Astrocyte of the cerebellum (primary cell): Measurements from ENCODE around the gene CLASP1.
"Not testable (repeated sequence)": the region's sequence is repeated elsewhere in the genome, so short reads cannot be mapped to it uniquely, and the experiment has no call there.

ENCODE experiments used
- DNase-seq: peaks from one replicate; pipeline ENCODE4 v3.0.0-alpha.2; 2011; ENCODE audit warnings: low read depth
- H3K4me3 ChIP-seq: 2 replicates; pipeline ENCODE4 v1.5.1; 2011; ENCODE audit warnings: mild to moderate bottlenecking, low read depth, low read length, moderate library complexity
- in situ Hi-C: cut with HindIII; loops from 2 replicates; pipeline ENCODE4 v1.10.0; 2017; ENCODE audit warnings: low sequenced_read_pairs
- TF ChIP-seq, protein P1 (sequence below): IDR thresholded peaks from 2 replicates; pipeline ENCODE4 v1.5.1; 2012; ENCODE audit warnings: low read length, low read depth, moderate library complexity, mild to moderate bottlenecking; ENCODE audit errors: missing control alignments

The CLASP1 gene

DNA sequence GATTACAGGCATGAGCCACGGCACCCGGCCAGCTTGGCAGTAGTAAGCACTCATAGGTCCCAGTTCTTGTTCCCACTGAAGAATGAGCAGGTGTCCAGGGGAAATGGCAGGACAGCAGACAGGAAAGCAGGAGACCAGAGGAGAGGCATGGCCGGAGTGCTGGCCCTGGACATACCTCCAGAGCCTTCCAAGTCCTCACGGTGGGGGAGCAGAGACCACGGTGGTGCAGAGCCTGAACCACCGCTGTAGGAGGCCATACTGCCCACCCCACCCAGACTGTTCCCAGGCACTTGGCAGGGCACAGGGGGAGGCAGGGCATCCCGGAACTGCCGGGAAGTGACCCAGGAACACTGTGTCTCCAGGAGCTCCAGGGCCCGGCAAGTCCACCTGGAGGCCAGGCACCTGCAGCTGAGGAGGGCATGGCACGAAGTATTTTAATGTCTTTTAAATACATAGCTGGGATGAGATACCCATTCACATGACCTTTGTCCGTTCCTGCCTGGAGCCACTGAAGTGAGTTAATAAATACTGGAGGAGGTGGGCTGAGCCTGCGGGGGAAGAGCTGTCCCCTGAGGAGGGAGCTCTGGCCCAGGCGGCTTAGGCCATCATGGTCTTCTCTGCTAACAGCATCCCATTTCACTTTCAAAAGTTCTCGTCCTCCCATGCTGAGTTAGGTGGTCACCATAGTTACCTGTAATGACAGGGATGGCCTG, 314.5 kb downstream of the CLASP1 start:
- H3K4me3 ChIP-seq = no peak overlapping the region
- no peak for DNase-seq
- TF ChIP-seq, protein P1, sequence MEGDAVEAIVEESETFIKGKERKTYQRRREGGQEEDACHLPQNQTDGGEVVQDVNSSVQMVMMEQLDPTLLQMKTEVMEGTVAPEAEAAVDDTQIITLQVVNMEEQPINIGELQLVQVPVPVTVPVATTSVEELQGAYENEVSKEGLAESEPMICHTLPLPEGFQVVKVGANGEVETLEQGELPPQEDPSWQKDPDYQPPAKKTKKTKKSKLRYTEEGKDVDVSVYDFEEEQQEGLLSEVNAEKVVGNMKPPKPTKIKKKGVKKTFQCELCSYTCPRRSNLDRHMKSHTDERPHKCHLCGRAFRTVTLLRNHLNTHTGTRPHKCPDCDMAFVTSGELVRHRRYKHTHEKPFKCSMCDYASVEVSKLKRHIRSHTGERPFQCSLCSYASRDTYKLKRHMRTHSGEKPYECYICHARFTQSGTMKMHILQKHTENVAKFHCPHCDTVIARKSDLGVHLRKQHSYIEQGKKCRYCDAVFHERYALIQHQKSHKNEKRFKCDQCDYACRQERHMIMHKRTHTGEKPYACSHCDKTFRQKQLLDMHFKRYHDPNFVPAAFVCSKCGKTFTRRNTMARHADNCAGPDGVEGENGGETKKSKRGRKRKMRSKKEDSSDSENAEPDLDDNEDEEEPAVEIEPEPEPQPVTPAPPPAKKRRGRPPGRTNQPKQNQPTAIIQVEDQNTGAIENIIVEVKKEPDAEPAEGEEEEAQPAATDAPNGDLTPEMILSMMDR = no peak
- in situ Hi-C loops = no loop called here

DNA sequence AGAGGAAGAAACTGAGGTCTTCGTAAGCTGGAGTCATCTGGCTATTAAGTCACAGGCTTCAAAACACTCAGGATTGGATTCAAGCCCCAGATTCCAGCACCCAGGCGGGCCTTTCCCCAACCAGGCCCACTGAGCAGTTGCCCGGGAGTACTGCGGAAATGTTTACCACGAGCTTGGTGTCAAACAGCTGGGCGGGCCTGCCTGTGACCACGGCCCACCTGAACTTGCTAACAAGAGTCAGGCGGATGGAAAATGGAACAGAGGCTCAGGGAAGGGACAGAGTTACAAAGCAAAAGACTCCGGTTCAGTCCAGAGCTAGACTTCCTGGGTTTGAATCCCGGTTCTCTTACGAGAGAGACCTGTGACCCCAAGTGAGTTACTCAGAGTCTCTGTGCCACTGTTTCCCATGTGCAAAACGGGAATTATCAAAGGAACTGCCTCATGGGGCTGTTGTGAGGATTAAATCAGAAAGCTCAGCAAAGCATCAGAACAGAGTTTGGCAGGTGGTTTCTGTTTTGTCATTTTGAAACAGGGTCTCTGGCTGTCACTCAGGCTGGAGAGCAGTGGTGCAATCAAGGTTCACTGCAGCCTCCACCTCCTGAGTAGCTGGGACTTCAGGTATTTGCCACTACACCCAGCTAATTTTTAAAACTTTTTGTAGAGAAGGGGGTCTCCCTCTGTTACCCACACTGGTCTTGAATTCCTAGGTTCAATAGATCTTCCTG, 315.3 kb downstream of the CLASP1 start:
- no peak for DNase-seq
- in situ Hi-C loops = no loop called here
- TF ChIP-seq, protein P1 = no peak
- H3K4me3 ChIP-seq = no peak overlapping the region

DNA sequence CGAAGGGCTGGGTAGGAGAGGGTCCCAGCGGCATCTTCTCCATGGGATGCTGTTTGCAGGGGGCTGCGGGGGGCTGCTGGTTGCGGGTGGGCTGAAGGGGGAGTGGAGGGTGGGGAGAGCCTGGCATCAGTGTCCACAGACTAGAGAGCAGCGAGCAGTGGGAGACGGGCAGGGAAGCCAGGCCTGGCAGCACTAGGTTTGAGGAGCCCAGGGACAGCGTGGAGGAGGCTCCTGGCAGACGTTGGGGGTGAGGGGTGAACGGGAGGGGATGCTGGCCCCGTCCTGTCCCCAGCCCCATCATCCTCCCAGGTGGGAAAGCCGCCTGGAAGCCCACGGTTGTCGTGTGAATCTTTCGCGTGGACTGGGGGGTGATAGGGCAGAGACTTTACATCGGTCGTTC, 316.0 kb downstream of the CLASP1 start:
- no peak overlapping the region for H3K4me3 ChIP-seq
- in situ Hi-C loops = no loop called here
- no peak for DNase-seq
- TF ChIP-seq, protein P1 = no peak

DNA sequence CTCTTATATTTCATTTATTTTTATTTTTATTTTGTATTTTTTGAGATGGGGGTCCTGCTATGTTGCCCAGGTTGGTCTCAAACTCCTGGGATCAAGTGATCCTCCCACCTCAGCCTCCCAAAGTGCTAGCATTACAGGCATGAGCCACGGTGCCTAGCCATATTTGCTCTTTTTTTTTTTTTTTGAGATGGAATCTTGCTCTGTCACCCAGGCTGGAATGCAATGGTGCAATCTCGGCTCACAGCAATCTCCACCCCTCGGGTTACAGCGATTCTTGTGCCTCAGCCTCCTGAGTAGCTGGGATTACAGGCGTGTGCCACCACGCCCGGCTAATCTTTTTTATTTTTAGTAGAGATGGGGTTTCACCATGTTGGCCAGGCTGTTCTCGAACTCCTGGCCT, 317.9 kb downstream of the CLASP1 start:
- in situ Hi-C loops, DNase-seq, H3K4me3 ChIP-seq: not testable (repeated sequence)

DNA sequence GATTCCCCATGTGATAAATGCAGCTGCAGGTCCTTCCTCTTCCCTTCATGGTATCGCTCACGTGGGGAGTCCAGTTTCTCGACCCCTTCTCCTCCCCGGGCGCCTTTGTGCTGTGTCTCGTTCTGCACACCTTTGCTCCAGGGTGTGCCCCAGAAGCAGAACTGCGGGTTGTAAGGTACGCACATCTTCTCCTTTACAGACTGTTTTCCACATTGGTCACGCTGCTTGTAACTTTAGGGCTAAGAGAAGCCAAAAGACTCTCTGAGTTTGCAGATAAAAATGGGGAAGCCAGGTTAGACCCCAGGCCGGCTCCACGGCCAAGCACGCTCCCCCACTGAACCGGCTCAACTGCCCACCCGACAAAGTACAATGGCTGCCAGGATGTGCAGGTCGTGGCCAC, 318.3 kb downstream of the CLASP1 start:
- in situ Hi-C loops = no loop called here
- DNase-seq = no peak
- TF ChIP-seq, protein P1 = no peak
- H3K4me3 ChIP-seq = no peak overlapping the region

DNA sequence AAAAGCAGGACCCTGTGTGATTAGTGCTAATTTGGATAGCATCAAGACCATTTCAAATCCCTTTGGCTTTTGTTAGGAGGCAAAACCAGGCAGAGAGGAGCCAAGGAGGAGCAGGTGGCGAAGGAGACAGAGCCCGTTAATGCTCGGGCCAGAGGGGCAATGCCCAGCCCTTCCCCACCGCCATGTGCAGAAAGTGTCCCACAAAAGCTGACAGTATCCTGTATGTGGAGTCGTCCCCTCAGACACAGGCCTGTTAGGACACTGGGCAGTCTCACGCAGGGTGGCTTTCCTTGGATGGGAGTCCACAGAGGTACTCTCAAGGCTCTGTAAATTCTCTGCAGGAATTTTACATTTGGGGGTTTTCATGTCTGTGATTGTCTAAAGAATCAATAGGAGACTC, 319.5 kb downstream of the CLASP1 start:
- TF ChIP-seq, protein P1 = no peak
- in situ Hi-C loops = no loop called here
- no peak overlapping the region for H3K4me3 ChIP-seq
- no peak for DNase-seq

DNA sequence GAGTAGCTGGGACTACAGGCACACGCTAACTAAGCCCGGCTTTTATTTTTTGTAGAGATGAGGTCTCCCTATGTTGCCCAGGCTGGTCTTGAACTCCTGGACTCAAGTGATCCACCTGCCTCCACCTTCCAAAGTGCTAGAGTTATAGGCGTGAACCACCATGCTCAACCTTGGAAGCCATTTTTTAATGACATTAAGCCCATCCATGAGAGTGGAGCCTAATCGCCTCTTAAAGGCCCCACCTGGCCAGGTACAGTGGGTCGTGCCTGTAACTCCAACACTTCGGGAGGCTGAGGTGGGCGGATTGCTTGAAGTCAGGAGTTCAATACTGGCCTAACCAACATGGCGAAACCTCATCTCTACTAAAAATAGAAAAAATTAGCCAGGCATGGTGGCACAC, 322.6 kb downstream of the CLASP1 start:
- TF ChIP-seq, protein P1 = no peak
- no peak overlapping the region for H3K4me3 ChIP-seq
- no peak for DNase-seq
- in situ Hi-C loops = no loop called here
